HFF-Myc (cell line): ENCODE measurements around the gene PTPN4.
A peak's percentile ranks its signal among the peaks of the same experiment; 100 is the strongest.

Source experiments
- DNase-seq: peaks from one replicate; pipeline ENCODE4 v3.0.0-alpha.2; 2011; ENCODE audit warnings: low read depth; ENCODE audit errors: extremely low read depth
- H3K4me3 ChIP-seq: replicated peaks from 2 replicates; pipeline ENCODE4 v1.5.1; 2011; ENCODE audit warnings: low read depth, mild to moderate bottlenecking, control low read depth, low read length
- TF ChIP-seq, protein P1 (sequence below): IDR thresholded peaks from 2 replicates; pipeline ENCODE4 v1.5.1; 2012; ENCODE audit warnings: mild to moderate bottlenecking, low read depth, low read length, control low read depth; ENCODE audit errors: missing control alignments

Gene PTPN4

DNA sequence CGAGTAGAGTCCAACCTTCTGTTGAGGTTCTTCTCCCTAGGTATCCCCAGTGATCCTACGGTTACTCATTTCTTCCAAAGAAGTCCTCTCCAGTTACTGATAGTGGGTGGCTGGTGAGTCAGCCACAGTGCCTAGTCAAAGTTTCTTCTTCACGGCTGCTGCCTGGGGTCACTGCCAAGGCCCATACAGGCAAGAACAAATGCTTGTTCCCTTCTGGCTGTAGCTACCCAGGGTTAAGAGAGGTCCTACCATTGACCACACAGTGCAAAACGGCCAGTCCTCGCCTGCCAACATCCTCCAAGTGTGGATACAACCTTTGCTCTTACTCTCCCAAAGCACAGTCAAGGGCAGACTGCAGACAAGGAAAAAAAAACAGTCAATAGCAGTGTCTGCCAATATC lies 2.9 kb upstream of the PTPN4 start:
- no peak overlapping the region for H3K4me3 ChIP-seq
- TF ChIP-seq, protein P1, sequence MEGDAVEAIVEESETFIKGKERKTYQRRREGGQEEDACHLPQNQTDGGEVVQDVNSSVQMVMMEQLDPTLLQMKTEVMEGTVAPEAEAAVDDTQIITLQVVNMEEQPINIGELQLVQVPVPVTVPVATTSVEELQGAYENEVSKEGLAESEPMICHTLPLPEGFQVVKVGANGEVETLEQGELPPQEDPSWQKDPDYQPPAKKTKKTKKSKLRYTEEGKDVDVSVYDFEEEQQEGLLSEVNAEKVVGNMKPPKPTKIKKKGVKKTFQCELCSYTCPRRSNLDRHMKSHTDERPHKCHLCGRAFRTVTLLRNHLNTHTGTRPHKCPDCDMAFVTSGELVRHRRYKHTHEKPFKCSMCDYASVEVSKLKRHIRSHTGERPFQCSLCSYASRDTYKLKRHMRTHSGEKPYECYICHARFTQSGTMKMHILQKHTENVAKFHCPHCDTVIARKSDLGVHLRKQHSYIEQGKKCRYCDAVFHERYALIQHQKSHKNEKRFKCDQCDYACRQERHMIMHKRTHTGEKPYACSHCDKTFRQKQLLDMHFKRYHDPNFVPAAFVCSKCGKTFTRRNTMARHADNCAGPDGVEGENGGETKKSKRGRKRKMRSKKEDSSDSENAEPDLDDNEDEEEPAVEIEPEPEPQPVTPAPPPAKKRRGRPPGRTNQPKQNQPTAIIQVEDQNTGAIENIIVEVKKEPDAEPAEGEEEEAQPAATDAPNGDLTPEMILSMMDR, result no peak
- DNase-seq, result no peak

DNA sequence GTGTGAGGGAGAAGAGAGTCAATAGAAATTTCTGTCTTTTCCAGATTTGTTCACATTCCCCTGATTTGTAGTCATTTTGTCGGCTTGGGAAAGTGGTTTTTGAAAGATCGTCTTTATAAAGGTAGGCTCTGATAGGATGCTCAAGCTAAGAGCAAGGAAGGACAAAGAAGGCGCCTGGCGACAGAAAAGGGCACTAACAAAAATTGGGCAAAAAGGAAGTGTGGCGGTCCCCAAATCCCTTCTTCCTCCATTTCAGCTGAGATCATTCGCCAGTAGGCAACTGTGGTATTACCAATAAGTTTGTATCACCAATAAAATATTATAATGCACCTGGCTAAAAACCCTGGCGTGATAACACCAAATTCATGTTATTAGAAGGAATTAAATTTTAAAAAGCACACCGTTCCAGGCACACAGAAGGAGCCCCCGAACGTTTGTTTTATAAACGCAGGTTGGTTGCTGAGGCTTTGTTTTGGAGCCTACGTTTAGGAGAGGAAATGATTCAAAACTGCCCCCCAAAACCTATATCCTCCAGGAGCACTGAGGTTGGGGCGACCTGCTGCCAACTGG lies 756 bp upstream of the PTPN4 start:
- TF ChIP-seq, protein P1, result no peak
- peak overlapping the region; percentile 77 for H3K4me3 ChIP-seq
- DNase-seq, result no peak

DNA sequence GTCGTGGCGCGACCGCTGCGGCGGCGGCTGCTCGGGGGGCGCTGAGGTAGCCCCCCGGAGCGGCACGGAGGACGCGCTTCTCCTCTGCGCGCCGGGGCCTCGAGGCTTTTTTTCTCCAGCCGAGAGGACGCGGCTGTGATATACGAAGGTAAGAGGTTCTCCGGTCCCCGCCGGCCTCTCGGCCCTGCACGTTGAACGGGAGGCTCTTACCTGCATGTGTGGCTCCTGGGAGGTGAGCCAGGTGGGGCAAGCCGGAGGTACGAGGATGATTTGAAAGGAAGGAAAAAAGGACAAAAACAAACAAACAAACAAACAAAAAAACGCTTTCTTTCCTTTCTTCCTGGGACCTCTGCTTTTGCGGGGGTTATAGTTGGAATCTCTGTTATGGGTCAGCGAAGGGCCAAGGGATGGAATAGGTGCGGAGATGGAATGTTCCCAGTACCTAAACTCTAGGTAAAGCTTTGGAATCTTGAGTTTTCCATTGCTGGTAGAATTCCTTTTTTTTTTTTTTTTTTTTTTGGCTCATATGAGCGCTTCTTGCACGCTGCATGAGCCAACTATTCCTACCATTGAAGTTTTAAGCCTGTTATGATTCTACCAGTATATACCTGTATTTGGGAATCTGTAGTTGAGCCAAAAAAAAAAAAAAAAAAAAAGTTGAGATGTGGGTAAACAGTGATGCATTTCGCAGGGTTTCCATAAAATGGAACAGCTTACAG lies 674 bp downstream of the PTPN4 start:
- TF ChIP-seq, protein P1, result no peak
- peak overlapping the region; percentile 77 for H3K4me3 ChIP-seq
- no peak for DNase-seq

DNA sequence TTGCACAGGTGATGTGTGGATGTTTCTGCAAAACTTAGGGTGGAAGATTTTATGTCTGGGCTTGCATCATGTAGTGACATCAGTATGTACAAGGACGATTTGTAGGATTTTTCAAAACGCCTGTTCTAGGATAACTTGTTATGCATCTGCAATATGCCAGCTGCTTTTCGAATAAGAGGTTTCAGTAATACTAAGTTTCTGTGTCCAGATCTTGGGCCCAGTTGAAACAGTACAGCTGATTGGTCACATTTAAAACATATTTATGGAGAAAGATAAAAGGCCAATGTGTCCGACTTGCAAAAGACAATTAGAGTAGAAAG lies 1.2 kb downstream of the PTPN4 start:
- peak overlapping the region; percentile 77 for H3K4me3 ChIP-seq
- DNase-seq, result no peak
- TF ChIP-seq, protein P1, result no peak

DNA sequence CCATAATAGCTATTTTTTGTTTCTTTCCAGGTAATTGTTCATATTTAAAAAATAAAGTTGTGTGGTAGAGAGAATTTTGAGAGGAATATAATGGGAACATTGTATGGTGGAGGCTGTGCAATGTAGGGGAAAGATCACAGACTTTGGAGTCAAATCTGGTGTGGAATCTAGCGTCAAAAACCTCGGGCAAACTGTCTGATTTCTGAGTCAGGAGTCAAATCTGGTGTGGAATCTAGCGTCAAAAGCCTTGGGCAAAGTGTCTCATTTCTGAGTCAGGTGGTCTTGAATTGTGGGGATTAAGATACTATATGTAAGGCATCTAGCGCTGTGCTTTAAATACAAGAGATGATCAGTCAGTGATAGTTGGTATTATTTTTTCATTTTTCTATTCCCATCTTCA lies 5.1 kb downstream of the PTPN4 start:
- DNase-seq, result no peak
- no peak overlapping the region for H3K4me3 ChIP-seq
- TF ChIP-seq, protein P1, result no peak

DNA sequence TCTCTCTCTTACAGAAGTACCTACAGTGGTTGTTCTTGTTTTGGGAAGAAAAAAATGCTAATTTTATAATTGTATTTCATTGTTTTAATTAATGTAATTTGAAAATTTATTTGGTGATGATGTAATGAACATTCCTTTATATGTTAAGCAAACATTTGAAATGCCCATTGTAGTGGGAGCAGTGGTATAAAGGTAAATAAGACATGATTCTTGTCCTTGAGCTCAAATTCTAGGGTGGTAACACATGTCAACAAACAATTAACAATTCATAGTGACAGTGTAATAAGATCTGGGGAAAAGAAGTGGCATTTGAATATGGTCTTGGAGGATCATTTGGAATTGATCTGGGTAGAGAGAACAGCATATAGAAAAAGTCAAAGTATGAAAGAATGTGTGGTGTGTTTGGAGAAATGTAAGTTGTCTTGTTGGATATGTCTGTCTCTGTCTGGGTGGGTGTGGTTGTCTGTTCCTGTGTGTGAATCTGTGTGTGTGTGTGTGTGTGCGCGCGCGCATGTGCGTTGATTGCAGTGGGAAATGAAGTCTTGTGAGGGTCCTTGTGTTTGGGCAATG lies 5.8 kb downstream of the PTPN4 start:
- no peak overlapping the region for H3K4me3 ChIP-seq
- TF ChIP-seq, protein P1, result no peak

More for the DNA sequence above, 5.8 kb downstream of the PTPN4 start:
- no peak for DNase-seq
